SH-SY5Y (cell line): Measurements from ENCODE around the gene RIC1.

Experiments
- GATA2 ChIP-seq: IDR thresholded peaks from 2 replicates; pipeline ENCODE4 v1.6.1; 2011; ENCODE audit warnings: mild to moderate bottlenecking, low read depth, low read length
- GATA3 ChIP-seq: IDR thresholded peaks from 2 replicates; pipeline ENCODE4 v1.6.1; 2011; ENCODE audit warnings: low read depth, mild to moderate bottlenecking, low read length, moderate library complexity

- TF ChIP-seq GATA2 = no peak
- no peak for TF ChIP-seq GATA3
Measured at GRCh38 chr9:5579881-5580280, 49.0 kb upstream of the RIC1 start.
